Kidney (tissue), 14 donors: ENCODE results near the gene THSD4. TPM values are rescaled to one million over a fixed set of nuclear protein-coding genes. Genes with fewer than 3 reads are reported as not detected.
A peak's percentile ranks its signal among the peaks of the same experiment; 100 is the strongest.

Source experiments
- DNase-seq, 5 donors: peaks; one replicate each; pipeline ENCODE4 v3.0.0-alpha.2; 2013 to 2020
- FAIRE-seq: peaks from 2 replicates; lab custom pipeline; 2012; peaks lifted over from hg19 to GRCh38; lab: Jason Lieb, UNC
- H3K27ac ChIP-seq, 2 donors: one replicate each; pipeline ENCODE4 v1.7.0; 2013; ENCODE audit warnings: low read depth in 2 of 2, low read length in 2 of 2, inconsistent platforms in 1 of 2
- H3K27me3 ChIP-seq: one replicate; pipeline ENCODE4 v1.7.1; 2013; ENCODE audit warnings: low read length, inconsistent platforms; ENCODE audit not compliant: control insufficient read depth, insufficient read depth
- H3K36me3 ChIP-seq, 3 donors: one replicate each; pipeline versions ENCODE4 v1.7.0 to v1.7.1; 2013; ENCODE audit warnings: low read length in 3 of 3, control low read depth in 1 of 3, inconsistent platforms in 1 of 3; ENCODE audit not compliant: insufficient read depth in 3 of 3, control insufficient read depth in 2 of 3
- H3K4me1 ChIP-seq, 3 donors: one replicate each; pipeline versions ENCODE4 v1.7.0 to v1.7.1; 2013; ENCODE audit warnings: low read length in 3 of 3, inconsistent platforms in 1 of 3, low read depth in 1 of 3; ENCODE audit not compliant: control insufficient read depth in 2 of 3, insufficient read depth in 2 of 3
- H3K4me3 ChIP-seq, 3 donors: one replicate each; pipeline versions ENCODE4 v1.7.0 to v1.8.1; 2013; ENCODE audit warnings: low read length in 3 of 3, control low read depth in 1 of 3, inconsistent platforms in 1 of 3
- H3K9ac ChIP-seq, 3 donors: one replicate each; pipeline versions ENCODE4 v1.7.0 to v1.7.1; 2013; ENCODE audit warnings: low read length in 3 of 3, control low read depth in 1 of 3, inconsistent platforms in 1 of 3
- H3K9me3 ChIP-seq, 3 donors: one replicate each; pipeline versions ENCODE4 v1.7.0 to v1.7.1; 2013; ENCODE audit warnings: low read length in 3 of 3, control low read depth in 1 of 3, inconsistent platforms in 1 of 3; ENCODE audit not compliant: control insufficient read depth in 2 of 3, insufficient read depth in 1 of 3
- intact Hi-C: fragments of 100-400 bp; cut with DNase I; formaldehyde crosslinking; loops from one replicate; pipeline ENCODE4 v1.11.1; 2022
- polyA plus RNA-seq: library from polyadenylated mRNA; stranded (reverse); fragments of 350-450 nt; fragmentation: Illumina TruSeq; extraction: RNeasy Lipid Tissue Mini Kit (QIAGEN cat#74804); gene quantifications from one replicate; pipeline ENCODE4 v1.2.3, GENCODE V29; 2014; ENCODE audit warnings: low read depth, low replicate concordance; ENCODE audit not compliant: insufficient read depth
- total RNA-seq: library from RNA; stranded (reverse); fragmentation: NEBNext Ultra II Directional; extraction: Animal tissue kit (Norgen Biotek cat#: 25700); gene quantifications from one replicate; pipeline ENCODE4 v1.2.1, GENCODE V29; 2021
- TF ChIP-seq, protein P1 (sequence below): IDR thresholded peaks from 3 replicates; pipeline ENCODE4 v1.5.1; 2012; ENCODE audit warnings: mild to moderate bottlenecking, moderate library complexity, borderline replicate concordance; ENCODE audit not compliant: insufficient read depth; ENCODE audit errors: extremely low read depth
- donor health status: control.
- donor health status: control.
- donor health status: control.
- donor health status: control.
- donor health status: control.
- donor health status: DM: yes; HTN: yes; CAD: no.
- donor health status: Normal renal cell carcinoma (clear cell type).

The THSD4 gene
- total and polyA plus RNA-seq, 2 donors from 2014 or later, result 9.4 to 36.3 TPM

GRCh38 chr15:71526060-71526820 is 411.0 kb downstream of the THSD4 start:
- Histone ChIP-seq H3K4me3 (peak overlapping the region in 2 of 3 donors; percentile 30 to 51), H3K4me1 (peaks cover 7 to 15% (median 12%) of the 10 kb centered on the region in 3 donors), H3K9ac (peak overlapping the region in 1 of 3 donors; percentile 35), H3K27ac (peak overlapping the region; percentile 1 to 27), H3K9me3 (no peaks in the 10 kb centered on the region), H3K36me3 (no peaks in the 10 kb centered on the region), H3K27me3 (no peaks in the 10 kb centered on the region)
- FAIRE-seq, result no peak
- peak in 3 of 5 donors; percentile 54 to 87 (median 87) for DNase-seq
- TF ChIP-seq, protein P1, sequence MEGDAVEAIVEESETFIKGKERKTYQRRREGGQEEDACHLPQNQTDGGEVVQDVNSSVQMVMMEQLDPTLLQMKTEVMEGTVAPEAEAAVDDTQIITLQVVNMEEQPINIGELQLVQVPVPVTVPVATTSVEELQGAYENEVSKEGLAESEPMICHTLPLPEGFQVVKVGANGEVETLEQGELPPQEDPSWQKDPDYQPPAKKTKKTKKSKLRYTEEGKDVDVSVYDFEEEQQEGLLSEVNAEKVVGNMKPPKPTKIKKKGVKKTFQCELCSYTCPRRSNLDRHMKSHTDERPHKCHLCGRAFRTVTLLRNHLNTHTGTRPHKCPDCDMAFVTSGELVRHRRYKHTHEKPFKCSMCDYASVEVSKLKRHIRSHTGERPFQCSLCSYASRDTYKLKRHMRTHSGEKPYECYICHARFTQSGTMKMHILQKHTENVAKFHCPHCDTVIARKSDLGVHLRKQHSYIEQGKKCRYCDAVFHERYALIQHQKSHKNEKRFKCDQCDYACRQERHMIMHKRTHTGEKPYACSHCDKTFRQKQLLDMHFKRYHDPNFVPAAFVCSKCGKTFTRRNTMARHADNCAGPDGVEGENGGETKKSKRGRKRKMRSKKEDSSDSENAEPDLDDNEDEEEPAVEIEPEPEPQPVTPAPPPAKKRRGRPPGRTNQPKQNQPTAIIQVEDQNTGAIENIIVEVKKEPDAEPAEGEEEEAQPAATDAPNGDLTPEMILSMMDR, result no peak
- intact Hi-C loops, result no loop called here

DNA sequence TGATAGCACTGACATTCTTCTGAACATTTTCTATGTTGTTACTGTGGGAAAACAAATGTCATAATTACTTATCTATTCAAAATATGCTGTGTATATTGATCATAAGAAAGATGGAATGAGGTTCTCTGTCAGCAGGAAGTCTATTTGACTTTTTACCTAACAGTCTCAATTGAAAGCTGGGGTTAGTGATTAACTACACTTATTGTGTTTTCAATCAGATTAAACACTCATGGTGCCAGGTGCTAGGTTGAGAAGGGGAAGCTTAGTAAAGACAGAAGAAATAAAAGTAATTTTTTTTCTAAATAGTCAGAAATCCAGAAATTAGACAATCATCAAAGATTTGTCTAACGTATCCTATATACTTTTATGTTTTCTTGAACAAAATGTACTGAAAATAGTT is 414.1 kb downstream of the THSD4 start:
- H3K9me3 ChIP-seq, result no peaks in the 10 kb centered on the region
- no peak for DNase-seq
- intact Hi-C loops, result no loop called here
- peaks cover 7 to 15% (median 12%) of the 10 kb centered on the region in 3 donors for H3K4me1 ChIP-seq
- H3K27ac ChIP-seq, result no peak overlapping the region
- FAIRE-seq, result no peak
- H3K4me3 ChIP-seq, result no peak overlapping the region
- TF ChIP-seq, protein P1, result no peak
- no peaks in the 10 kb centered on the region for H3K36me3 ChIP-seq
- no peak overlapping the region for H3K9ac ChIP-seq
- no peaks in the 10 kb centered on the region for H3K27me3 ChIP-seq

DNA sequence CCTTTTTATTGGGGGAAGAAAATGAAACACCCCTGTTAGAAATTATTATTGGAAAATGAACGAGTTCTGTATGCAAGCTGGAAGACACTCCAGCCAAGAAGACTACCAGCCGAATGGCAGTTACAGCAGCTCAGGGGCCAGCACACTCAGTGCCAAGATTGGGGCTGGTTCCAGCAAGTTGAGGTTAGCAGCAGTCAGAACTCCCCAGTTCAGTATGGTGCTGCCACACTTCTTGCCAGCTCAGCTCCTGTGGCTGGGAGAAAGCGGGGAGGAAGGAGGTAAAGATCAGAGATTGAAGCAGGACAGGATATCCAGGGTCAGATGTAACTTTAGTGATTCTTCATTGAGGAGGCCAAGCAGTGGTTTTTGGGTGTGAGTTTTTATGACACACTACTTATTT is 414.8 kb downstream of the THSD4 start:
- intact Hi-C loops, result no loop called here
- no peak overlapping the region for H3K4me3 ChIP-seq
- H3K27ac ChIP-seq, result no peak overlapping the region
- no peaks in the 10 kb centered on the region for H3K27me3 ChIP-seq
- peaks cover 7 to 15% (median 11%) of the 10 kb centered on the region in 3 donors for H3K4me1 ChIP-seq
- no peaks in the 10 kb centered on the region for H3K36me3 ChIP-seq
- no peaks in the 10 kb centered on the region for H3K9me3 ChIP-seq
- DNase-seq (no peak), FAIRE-seq (no peak)
- no peak overlapping the region for H3K9ac ChIP-seq
- TF ChIP-seq, protein P1, result no peak

DNA sequence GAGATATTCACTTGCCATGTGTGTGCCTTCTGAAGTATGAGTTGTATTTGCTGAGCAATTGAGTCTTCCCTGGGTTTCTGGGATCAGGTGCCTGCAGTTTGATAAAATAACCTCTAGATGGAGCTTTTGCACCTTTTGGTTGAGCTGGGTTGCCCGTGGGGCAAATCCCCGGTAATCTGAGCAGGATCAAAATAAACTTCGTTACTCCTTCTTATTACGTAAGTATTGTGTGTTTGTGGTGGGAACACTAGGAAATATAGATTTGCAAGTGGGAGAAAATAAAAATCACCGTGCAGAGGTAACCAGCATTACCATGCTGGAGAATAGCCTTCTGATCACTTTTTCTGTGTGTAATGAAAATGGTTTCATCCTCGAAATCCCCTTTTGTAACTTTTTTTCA is 417.7 kb downstream of the THSD4 start:
- no peak overlapping the region for H3K9ac ChIP-seq
- TF ChIP-seq, protein P1, result peak; percentile 11
- H3K4me1 ChIP-seq, result peaks cover 0 to 7% (median 0%) of the 10 kb centered on the region in 3 donors
- no peak overlapping the region for H3K27ac ChIP-seq
- DNase-seq (no peak), FAIRE-seq (no peak)
- H3K9me3 ChIP-seq, result no peaks in the 10 kb centered on the region
- intact Hi-C loops, result no loop called here
- H3K27me3 ChIP-seq, result no peaks in the 10 kb centered on the region
- no peak overlapping the region for H3K4me3 ChIP-seq
- no peaks in the 10 kb centered on the region for H3K36me3 ChIP-seq
